Choroid plexus epithelial cell (primary cell): Measurements from ENCODE around the gene SGCD.

Experiments used
- DNase-seq: peaks from one replicate; pipeline ENCODE4 v3.0.0-alpha.2; 2010; ENCODE audit warnings: low read depth
- H3K4me3 ChIP-seq: 2 replicates; pipeline ENCODE4 v1.5.1; 2011; ENCODE audit warnings: low read depth, mild to moderate bottlenecking, control low read depth, low read length, moderate library complexity
- TF ChIP-seq, protein P1 (sequence below): conservative IDR thresholded peaks from 2 replicates; pipeline ENCODE4 v1.5.1; 2011; ENCODE audit warnings: low read depth, mild to moderate bottlenecking, control low read depth, inconsistent platforms, low read length, moderate library complexity

Gene SGCD

DNA sequence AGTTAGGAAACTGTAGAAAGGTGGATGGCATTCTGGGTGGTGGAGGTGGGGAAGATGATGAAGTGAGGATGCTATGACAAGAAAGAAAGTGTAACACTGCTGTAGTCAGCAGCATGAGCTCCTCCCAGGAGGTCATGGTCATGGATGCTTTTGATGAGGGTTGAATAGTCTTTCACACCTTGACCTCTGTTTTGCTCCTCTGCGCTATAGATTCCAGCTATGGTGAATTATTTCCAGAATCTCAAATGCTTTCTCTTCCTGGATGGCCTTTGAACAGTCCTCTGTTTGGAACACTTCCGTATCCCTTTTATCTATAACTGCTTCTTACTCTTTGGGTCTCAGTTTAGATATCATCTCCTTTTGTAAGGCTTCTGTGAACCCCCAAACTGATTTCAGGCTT is 357.3 kb downstream of the SGCD start:
- DNase-seq = no peak
- TF ChIP-seq, protein P1, sequence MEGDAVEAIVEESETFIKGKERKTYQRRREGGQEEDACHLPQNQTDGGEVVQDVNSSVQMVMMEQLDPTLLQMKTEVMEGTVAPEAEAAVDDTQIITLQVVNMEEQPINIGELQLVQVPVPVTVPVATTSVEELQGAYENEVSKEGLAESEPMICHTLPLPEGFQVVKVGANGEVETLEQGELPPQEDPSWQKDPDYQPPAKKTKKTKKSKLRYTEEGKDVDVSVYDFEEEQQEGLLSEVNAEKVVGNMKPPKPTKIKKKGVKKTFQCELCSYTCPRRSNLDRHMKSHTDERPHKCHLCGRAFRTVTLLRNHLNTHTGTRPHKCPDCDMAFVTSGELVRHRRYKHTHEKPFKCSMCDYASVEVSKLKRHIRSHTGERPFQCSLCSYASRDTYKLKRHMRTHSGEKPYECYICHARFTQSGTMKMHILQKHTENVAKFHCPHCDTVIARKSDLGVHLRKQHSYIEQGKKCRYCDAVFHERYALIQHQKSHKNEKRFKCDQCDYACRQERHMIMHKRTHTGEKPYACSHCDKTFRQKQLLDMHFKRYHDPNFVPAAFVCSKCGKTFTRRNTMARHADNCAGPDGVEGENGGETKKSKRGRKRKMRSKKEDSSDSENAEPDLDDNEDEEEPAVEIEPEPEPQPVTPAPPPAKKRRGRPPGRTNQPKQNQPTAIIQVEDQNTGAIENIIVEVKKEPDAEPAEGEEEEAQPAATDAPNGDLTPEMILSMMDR = no peak
- no peak overlapping the region for H3K4me3 ChIP-seq

DNA sequence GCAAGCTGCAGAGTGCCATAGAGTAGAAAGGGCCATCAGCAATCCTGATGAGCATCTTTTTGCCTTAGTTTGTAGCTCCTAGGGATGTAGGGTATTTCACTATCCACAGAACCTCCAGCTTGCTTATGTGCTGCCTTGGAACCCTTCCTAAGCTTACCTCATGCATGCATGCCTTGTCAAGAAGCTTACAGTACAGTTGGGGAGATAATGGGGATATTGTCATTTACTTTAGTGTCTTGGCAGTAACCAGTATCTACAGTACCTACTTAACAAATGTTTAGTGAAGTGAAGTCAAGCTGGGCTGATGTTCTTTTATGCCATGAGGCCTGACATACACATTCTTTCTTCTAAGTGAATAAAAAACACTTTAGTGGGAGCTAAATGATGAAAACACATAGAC is 358.5 kb downstream of the SGCD start:
- H3K4me3 ChIP-seq = no peak overlapping the region
- TF ChIP-seq, protein P1 = no peak
- no peak for DNase-seq

DNA sequence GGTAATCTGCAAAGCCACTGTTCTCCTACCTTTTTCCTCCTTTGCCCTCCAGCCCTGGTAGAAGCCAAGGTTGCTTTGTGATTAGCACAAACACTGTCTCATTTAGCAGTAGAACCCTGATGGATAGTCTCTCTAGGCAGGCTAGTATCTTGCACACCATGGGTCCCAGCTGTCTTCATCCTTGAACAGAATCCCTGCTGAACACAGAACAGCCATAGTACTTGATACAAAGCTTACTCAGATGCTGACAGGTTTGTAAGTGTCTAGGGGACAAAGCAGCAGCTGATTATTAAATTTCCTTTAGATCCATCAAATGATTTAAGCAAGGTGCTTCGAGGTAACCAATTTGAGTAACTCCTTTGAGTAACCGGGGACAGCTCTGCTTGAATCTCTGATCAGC is 359.4 kb downstream of the SGCD start:
- TF ChIP-seq, protein P1 = no peak
- H3K4me3 ChIP-seq = no peak overlapping the region
- DNase-seq = no peak

DNA sequence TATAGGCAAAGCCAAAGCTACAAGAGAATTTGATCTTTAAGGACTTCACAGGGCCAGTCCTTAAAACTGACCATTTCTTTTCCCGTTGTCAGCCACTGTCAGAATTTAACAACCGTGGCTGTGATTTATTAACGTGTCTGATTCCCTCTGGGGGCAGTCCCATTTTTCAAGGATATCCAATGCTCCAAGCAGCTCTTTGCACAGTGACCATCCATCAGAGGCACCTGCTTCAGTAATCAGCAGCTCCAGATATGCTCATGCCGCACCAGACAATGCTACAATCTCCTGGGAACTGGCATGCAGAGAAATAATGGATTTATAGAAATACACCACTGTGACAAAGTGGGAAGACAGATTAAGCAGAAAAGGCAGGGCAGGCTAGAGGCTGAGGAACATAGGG is 359.8 kb downstream of the SGCD start:
- no peak for DNase-seq
- H3K4me3 ChIP-seq = no peak overlapping the region
- TF ChIP-seq, protein P1 = no peak

DNA sequence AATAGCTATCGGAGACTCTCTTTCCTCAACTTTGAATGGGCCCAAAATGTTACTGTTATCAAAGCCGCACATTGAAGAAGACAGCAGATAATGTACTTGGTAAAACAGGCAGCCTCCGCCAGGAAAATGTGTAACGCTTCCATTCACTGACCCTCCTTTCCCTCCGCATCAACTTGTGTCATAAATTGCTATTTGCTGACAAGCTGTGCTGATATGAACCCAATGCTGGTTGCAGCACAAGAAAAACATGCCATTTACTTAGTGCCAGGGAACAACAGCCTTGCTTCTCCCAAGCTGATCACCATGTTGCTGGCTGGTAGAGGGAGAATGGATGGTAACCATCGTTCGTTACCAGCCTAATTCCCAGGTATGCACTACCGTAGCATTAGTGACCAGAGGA is 360.6 kb downstream of the SGCD start:
- H3K4me3 ChIP-seq = no peak overlapping the region
- TF ChIP-seq, protein P1 = no peak
- DNase-seq = no peak

DNA sequence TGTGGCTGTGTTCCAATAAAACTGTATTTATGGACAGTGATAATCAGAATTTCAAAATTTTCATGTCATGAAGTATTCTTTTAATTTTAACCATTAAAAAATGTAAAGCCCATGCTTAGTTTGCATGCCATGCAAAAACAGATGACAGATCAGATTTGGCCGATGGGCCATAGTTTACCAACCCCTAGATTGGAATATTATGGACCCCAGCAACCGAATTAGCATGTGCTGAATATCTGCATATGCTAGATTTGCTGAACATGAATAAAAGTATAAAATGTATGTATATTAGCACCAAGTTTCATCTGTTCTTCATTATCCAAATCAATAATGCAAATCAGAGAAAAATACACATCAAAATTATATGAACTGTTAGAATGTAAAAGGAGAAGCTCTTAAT is 364.6 kb downstream of the SGCD start:
- DNase-seq = no peak
- TF ChIP-seq, protein P1 = no peak
- H3K4me3 ChIP-seq = no peak overlapping the region

DNA sequence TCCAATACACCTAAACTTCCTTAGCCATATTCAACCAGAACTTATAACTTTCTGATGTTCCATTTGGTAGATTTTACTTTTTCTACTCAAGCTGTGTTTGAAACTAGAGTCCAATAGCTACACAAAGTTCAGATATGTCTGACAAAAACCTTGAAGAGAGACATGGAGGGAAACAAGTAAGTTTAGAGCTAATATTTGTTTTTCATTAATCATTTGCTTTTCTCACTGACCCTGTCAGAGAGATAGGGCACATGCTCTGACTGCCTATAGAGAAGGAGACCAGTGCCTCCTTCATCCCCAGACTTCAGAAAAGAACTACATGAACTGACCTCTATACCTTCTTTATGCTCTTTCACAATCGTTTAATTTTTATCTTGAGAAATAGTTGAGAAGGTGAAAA is 366.1 kb downstream of the SGCD start:
- H3K4me3 ChIP-seq = no peak overlapping the region

More for the DNA sequence above, 366.1 kb downstream of the SGCD start:
- DNase-seq = no peak
- TF ChIP-seq, protein P1 = no peak
